Brain microvascular endothelial cell (primary cell): Measurements from ENCODE around the gene DYNC2H1.

ENCODE experiments used
- DNase-seq: peaks from one replicate; pipeline ENCODE4 v3.0.0-alpha.2; 2020
- H3K27ac ChIP-seq: fragments of 250-450 bp; sonication (Bioruptor Pico); 2 replicates; pipeline ENCODE4 v1.5.1; 2020; ENCODE audit warnings: mild to moderate bottlenecking, moderate library complexity
- H3K27me3 ChIP-seq: fragments of 250-450 bp; sonication (Bioruptor Pico); replicated peaks from 2 replicates; pipeline ENCODE4 v1.5.1; 2020; ENCODE audit warnings: mild to moderate bottlenecking
- H3K36me3 ChIP-seq: fragments of 250-450 bp; sonication (Bioruptor Pico); replicated peaks from 2 replicates; pipeline ENCODE4 v1.5.1; 2020; ENCODE audit warnings: mild to moderate bottlenecking
- H3K4me3 ChIP-seq: 2 replicates; pipeline ENCODE4 v1.5.1; 2011; ENCODE audit warnings: low read depth, mild to moderate bottlenecking, control low read depth, low read length, moderate library complexity
- CTCF ChIP-seq: IDR thresholded peaks from 2 replicates; pipeline ENCODE4 v1.5.1; 2011; ENCODE audit warnings: low read depth, mild to moderate bottlenecking, moderate library complexity, low read length, control low read depth, inconsistent platforms; ENCODE audit errors: missing control alignments
- in situ Hi-C: cut with HindIII; loops from 2 replicates; pipeline ENCODE4 v1.10.0; 2017; ENCODE audit warnings: low sequenced_read_pairs, low pct_ligation_motif_present

Gene DYNC2H1

GRCh38 chr11:103222806-103223205, 113.6 kb downstream of the DYNC2H1 start:
- Histone ChIP-seq H3K4me3 (no peak overlapping the region), H3K36me3 (no peaks in the 10 kb centered on the region), H3K27ac (no peak overlapping the region), H3K27me3 (no peaks in the 10 kb centered on the region)
- in situ Hi-C loops: no loop called here
- no peak for TF ChIP-seq CTCF
- DNase-seq: no peak

- no peak overlapping the region for H3K27ac ChIP-seq
- in situ Hi-C loops: no loop called here
- DNase-seq: no peak
- TF ChIP-seq CTCF: no peak
- no peaks in the 10 kb centered on the region for H3K36me3 ChIP-seq
- no peaks in the 10 kb centered on the region for H3K27me3 ChIP-seq
- no peak overlapping the region for H3K4me3 ChIP-seq
These were observed 119.6 kb downstream of the DYNC2H1 start for GRCh38 chr11:103228807-103229206.

- Histone ChIP-seq H3K4me3 (no peak overlapping the region), H3K27ac (no peak overlapping the region), H3K27me3 (no peaks in the 10 kb centered on the region), H3K36me3 (no peaks in the 10 kb centered on the region)
- no peak for TF ChIP-seq CTCF
- no peak for DNase-seq
- in situ Hi-C loops: no loop called here
These were observed 125.7 kb downstream of the DYNC2H1 start for GRCh38 chr11:103234974-103235373.

GRCh38 chr11:103241574-103241973, 132.3 kb downstream of the DYNC2H1 start:
- in situ Hi-C loops: no loop called here
- H3K4me3 ChIP-seq: no peak overlapping the region
- H3K27ac ChIP-seq: no peak overlapping the region
- H3K27me3 ChIP-seq: no peaks in the 10 kb centered on the region
- no peak for DNase-seq
- TF ChIP-seq CTCF: no peak
- no peaks in the 10 kb centered on the region for H3K36me3 ChIP-seq

- in situ Hi-C loops: no loop called here
- no peak overlapping the region for H3K27ac ChIP-seq
- no peak for TF ChIP-seq CTCF
- DNase-seq: no peak
- no peak overlapping the region for H3K4me3 ChIP-seq
- H3K36me3 ChIP-seq: no peaks in the 10 kb centered on the region
- no peaks in the 10 kb centered on the region for H3K27me3 ChIP-seq
These were observed 144.9 kb downstream of the DYNC2H1 start for GRCh38 chr11:103254123-103254522.

GRCh38 chr11:103257360-103257759, 148.1 kb downstream of the DYNC2H1 start:
- H3K4me3 ChIP-seq: no peak overlapping the region
- in situ Hi-C loops: no loop called here
- peak; percentile 1 for DNase-seq
- TF ChIP-seq CTCF: peak; percentile 43
- H3K27me3 ChIP-seq: no peaks in the 10 kb centered on the region
- peaks cover 2% of the 10 kb centered on the region for H3K36me3 ChIP-seq
- H3K27ac ChIP-seq: no peak overlapping the region
